ENCODE measurements around the gene RNF145.

RNF145 gene

DNA sequence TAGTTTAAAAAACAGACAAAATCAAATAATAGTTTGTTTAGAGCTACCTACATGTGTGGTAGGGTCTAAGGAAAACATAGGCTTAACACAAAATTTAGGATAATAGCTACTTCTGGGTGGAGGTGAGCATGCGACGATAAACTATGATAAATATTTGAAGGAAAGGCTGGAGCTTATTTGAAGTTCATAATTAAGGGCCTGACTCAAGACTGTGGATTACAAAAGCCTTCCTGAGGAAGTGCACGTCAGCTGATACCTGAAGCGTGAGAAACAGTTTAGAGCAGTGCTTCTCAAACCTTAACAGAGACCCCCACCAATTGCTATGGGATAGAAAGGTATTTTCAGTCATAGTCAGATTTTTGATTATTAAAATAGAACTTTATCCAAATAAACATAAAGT lies 33.3 kb upstream of the RNF145 start:
- no peak for TF ChIP-seq EGR1 (IDR thresholded peaks at IDR 0.05)
- TF ChIP-seq, protein P1, sequence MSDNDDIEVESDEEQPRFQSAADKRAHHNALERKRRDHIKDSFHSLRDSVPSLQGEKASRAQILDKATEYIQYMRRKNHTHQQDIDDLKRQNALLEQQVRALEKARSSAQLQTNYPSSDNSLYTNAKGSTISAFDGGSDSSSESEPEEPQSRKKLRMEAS (IDR thresholded peaks at IDR 0.05) = no peak
- no peak for TF ChIP-seq ZBTB7A (IDR thresholded peaks at IDR 0.05; ENCODE audit: low read depth)
- TF ChIP-seq, protein P2, sequence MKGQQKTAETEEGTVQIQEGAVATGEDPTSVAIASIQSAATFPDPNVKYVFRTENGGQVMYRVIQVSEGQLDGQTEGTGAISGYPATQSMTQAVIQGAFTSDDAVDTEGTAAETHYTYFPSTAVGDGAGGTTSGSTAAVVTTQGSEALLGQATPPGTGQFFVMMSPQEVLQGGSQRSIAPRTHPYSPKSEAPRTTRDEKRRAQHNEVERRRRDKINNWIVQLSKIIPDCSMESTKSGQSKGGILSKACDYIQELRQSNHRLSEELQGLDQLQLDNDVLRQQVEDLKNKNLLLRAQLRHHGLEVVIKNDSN (IDR thresholded peaks at IDR 0.05) = no peak
- no peak for TF ChIP-seq RAD21 (IDR thresholded peaks at IDR 0.05; ENCODE audit: low read depth)
- TF ChIP-seq, protein P3, sequence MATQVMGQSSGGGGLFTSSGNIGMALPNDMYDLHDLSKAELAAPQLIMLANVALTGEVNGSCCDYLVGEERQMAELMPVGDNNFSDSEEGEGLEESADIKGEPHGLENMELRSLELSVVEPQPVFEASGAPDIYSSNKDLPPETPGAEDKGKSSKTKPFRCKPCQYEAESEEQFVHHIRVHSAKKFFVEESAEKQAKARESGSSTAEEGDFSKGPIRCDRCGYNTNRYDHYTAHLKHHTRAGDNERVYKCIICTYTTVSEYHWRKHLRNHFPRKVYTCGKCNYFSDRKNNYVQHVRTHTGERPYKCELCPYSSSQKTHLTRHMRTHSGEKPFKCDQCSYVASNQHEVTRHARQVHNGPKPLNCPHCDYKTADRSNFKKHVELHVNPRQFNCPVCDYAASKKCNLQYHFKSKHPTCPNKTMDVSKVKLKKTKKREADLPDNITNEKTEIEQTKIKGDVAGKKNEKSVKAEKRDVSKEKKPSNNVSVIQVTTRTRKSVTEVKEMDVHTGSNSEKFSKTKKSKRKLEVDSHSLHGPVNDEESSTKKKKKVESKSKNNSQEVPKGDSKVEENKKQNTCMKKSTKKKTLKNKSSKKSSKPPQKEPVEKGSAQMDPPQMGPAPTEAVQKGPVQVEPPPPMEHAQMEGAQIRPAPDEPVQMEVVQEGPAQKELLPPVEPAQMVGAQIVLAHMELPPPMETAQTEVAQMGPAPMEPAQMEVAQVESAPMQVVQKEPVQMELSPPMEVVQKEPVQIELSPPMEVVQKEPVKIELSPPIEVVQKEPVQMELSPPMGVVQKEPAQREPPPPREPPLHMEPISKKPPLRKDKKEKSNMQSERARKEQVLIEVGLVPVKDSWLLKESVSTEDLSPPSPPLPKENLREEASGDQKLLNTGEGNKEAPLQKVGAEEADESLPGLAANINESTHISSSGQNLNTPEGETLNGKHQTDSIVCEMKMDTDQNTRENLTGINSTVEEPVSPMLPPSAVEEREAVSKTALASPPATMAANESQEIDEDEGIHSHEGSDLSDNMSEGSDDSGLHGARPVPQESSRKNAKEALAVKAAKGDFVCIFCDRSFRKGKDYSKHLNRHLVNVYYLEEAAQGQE (IDR thresholded peaks at IDR 0.05; ENCODE audit: low read depth) = no peak
- no peak for TF ChIP-seq TAF1 (IDR thresholded peaks at IDR 0.05; ENCODE audit: low read depth)
- no peak for TF ChIP-seq TCF12 (IDR thresholded peaks at IDR 0.05; ENCODE audit: low read depth)

DNA sequence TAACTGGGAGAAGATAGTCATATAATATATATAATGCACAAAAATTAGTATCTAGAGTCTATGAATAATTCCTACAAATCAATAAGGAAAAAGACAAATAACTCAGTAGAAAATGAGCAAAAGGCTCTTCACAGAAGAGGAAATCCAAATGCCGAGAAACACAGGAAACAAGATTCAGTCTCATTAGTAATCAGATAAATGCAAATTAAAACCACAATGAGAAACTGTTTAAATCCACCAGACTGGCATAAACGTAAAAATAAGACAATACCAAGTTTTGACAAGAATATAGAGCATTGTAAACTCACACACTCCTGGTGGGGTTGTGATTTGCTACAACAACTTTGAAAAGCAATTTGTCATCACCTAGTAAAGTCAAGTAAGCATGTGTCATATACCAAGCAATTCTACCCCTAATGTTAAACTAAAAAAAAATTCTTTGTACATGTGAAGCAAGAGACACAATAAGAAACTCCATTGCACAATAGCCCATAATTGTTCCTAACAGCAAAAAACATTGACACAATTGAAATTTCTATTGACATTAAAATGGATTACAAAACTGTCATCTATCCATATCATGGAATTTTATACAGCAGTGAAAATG lies 32.7 kb upstream of the RNF145 start:
- no peak for TF ChIP-seq RAD21 (IDR thresholded peaks at IDR 0.05; ENCODE audit: low read depth)
- TF ChIP-seq, protein P1 (IDR thresholded peaks at IDR 0.05) = no peak
- no peak for TF ChIP-seq CEBPB (IDR thresholded peaks at IDR 0.05)

DNA sequence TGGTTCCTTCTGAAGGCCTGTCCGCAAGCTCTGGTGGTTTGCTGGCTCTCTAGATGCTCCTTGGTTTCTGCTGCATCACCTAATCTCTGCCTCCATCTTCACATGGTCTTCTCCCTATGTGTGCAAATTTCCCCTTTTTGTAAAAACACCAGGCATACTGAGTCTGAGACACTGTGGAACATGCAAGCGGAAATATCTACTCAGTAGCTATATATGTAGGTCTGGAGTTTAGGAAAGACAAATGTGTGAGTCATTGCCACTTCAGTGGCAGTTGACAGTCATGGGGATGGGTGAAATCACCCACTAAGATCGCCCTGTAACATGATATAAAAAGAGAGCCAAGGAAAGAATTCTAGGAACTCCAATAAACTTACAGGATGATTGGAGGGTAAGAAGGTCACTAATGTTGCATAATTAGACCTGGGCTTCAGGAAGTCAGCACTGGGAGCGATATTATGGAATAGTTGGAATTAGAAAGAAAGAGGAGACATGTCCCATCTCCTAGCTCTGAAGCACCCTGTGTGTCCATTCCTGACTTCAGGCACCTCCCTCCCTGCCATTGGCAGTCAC lies 31.0 kb upstream of the RNF145 start:
- TF ChIP-seq YY1 (IDR thresholded peaks at IDR 0.05; ENCODE audit: low read depth) (no peak), EP300 (IDR thresholded peaks at IDR 0.05; ENCODE audit: borderline replicate concordance) (peak; percentile 47; the same call in 1 of the 2 replicates), NFIC (IDR thresholded peaks at IDR 0.05) (0 out of 2 replicates have a peak, but pooled peaks have one; percentile 22), TEAD4 (IDR thresholded peaks at IDR 0.05) (peak; percentile 78), TCF12 (IDR thresholded peaks at IDR 0.05; ENCODE audit: low read depth) (peak; percentile 70), CEBPB (IDR thresholded peaks at IDR 0.05) (peak; percentile 80)

DNA sequence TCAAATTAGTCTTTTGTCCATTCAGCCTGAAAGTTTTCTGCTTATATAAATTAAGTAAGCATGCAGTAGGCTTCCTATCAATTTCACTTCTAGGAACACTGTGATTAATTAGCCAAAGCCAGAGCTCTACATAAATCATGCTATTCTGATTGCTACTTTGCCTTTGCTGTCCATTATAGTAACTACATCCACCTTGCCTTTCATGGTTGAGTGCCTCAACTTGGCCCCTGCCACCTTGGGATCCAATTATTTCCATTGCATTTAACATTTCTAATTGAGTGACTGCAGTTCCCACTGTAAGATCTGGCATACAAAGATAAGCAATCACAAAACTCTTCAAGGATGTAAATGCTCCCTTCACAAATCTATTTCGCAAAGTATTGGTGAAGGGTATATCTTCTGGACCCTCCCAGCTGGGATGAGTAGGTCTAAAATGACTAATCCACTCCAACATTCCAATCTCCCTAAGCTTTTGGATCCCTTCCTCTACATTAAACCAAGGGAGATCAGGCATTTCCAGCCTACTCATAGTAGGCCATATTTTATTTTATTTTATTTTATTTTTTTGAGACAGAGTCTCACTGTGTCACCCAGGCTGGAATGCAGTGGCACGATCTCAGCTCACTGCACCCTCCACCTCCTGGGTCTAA lies 26.6 kb upstream of the RNF145 start:
- peak; percentile 23; the same call in 1 of the 2 replicates for TF ChIP-seq NFIC (IDR thresholded peaks at IDR 0.05)
- 0 out of 2 replicates have a peak, but pooled peaks have one; percentile 12 for TF ChIP-seq TEAD4 (IDR thresholded peaks at IDR 0.05)

DNA sequence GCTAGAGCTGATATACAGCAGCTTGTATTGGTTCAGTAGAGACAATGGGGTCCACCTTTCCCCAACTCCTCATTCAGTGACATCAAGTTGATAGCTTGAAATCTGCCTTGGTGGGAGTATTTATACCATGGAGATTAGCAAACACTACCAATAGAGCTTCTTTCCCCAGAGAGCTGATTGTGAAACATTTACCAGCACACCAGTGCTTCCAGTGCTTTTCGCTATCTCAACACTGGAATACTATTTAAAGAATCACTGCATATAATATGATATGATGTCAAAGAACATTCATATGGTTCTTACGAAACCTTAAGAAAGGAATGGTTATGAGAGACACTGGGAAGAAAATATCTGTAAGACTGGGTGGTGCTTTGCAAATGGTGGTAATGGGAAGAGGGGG lies 21.8 kb upstream of the RNF145 start:
- TF ChIP-seq YY1 (IDR thresholded peaks at IDR 0.05; ENCODE audit: low read depth) (no peak), TAF1 (IDR thresholded peaks at IDR 0.05; ENCODE audit: low read depth) (no peak), EP300 (IDR thresholded peaks at IDR 0.05; ENCODE audit: borderline replicate concordance) (no peak), TCF12 (IDR thresholded peaks at IDR 0.05; ENCODE audit: low read depth) (no peak)
- TF ChIP-seq, protein P1 (IDR thresholded peaks at IDR 0.05) = no peak

DNA sequence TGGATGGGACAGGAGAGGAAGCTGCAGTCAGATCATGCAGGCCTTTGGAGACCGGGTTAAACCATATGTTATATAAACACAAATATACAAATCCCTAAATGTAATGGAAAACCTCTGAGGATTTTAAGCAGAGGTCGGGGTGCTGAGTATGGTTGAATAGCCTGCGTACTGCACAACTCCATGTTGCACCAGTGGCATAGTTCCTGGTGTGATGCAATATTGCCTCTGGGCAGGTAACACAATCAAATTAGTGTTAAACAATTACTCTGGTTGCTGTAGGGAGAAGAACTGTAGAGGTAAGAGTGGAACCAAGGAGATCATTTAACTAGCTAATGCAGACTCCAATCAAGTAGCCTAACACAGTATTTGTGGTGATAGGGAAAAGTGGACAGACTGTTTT lies 21.3 kb upstream of the RNF145 start:
- TF ChIP-seq CEBPB (IDR thresholded peaks at IDR 0.05) (peak; percentile 74), ZBTB7A (IDR thresholded peaks at IDR 0.05; ENCODE audit: low read depth) (no peak)

DNA sequence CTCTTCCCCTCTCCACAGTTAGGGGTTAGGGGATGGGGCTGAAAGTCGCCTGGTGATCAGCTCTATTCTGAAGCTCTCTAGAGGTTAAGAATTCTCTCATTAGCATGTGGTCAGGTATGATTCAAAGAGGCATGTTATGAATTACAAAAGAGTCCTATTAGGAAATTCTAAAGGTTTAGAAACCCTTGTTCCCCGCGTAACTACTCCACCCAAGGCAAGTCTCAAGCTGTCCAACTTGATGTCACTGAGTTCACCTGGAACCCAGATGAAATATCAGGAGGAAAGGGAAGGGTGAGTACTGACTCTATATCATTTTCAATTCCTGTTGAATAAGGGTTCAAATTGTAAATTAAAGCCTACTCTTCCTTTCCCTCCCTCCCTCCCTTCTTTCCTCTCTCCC lies 18.1 kb upstream of the RNF145 start:
- TF ChIP-seq NFIC (IDR thresholded peaks at IDR 0.05) (no peak), CEBPB (IDR thresholded peaks at IDR 0.05) (no peak), YY1 (IDR thresholded peaks at IDR 0.05; ENCODE audit: low read depth) (no peak), FOXM1 (IDR thresholded peaks at IDR 0.05; ENCODE audit: borderline replicate concordance, low read depth) (no peak), TEAD4 (IDR thresholded peaks at IDR 0.05) (no peak), TAF1 (IDR thresholded peaks at IDR 0.05; ENCODE audit: low read depth) (no peak), CREB1 (IDR thresholded peaks at IDR 0.05; ENCODE audit: low read depth) (no peak), TCF12 (IDR thresholded peaks at IDR 0.05; ENCODE audit: low read depth) (no peak), EP300 (IDR thresholded peaks at IDR 0.05; ENCODE audit: borderline replicate concordance) (no peak), EGR1 (IDR thresholded peaks at IDR 0.05) (no peak), RAD21 (IDR thresholded peaks at IDR 0.05; ENCODE audit: low read depth) (no peak), ZBTB7A (IDR thresholded peaks at IDR 0.05; ENCODE audit: low read depth) (no peak)
- TF ChIP-seq, protein P3 (IDR thresholded peaks at IDR 0.05; ENCODE audit: low read depth) = no peak
- TF ChIP-seq, protein P2 (IDR thresholded peaks at IDR 0.05) = no peak
- TF ChIP-seq, protein P1 (IDR thresholded peaks at IDR 0.05) = no peak

Data from Ishikawa (cell line).